ENCODE data around the gene NRL. TPM values are rescaled to one million over a fixed set of nuclear protein-coding genes. Genes with fewer than 3 reads are reported as not detected.

The NRL gene
- total RNA-seq, 4 donors from 2014 or later, result 2.1 to 11.7 (median 8.4) TPM

GRCh38 chr14:24076302-24076601, 38.5 kb downstream of the NRL start:
- TF ChIP-seq, protein P1, sequence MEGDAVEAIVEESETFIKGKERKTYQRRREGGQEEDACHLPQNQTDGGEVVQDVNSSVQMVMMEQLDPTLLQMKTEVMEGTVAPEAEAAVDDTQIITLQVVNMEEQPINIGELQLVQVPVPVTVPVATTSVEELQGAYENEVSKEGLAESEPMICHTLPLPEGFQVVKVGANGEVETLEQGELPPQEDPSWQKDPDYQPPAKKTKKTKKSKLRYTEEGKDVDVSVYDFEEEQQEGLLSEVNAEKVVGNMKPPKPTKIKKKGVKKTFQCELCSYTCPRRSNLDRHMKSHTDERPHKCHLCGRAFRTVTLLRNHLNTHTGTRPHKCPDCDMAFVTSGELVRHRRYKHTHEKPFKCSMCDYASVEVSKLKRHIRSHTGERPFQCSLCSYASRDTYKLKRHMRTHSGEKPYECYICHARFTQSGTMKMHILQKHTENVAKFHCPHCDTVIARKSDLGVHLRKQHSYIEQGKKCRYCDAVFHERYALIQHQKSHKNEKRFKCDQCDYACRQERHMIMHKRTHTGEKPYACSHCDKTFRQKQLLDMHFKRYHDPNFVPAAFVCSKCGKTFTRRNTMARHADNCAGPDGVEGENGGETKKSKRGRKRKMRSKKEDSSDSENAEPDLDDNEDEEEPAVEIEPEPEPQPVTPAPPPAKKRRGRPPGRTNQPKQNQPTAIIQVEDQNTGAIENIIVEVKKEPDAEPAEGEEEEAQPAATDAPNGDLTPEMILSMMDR (IDR thresholded peaks at IDR 0.05), result no peak
- TF ChIP-seq POLR2A (IDR thresholded peaks at IDR 0.05), result no peak
- Histone ChIP-seq H3K27me3 (no peaks in the 10 kb centered on the region), H3K36me3 (no peaks in the 10 kb centered on the region), H3K9me3 (no peaks in the 10 kb centered on the region), H3K27ac (no peak overlapping the region), H3K4me1 (peaks cover 19 to 25% of the 10 kb centered on the region in 2 donors), H3K4me3 (replicated peaks in 1 of 3) (no peak overlapping the region)
- intact Hi-C loops (cut with DNase I), result no loop called here
- DNase-seq, result no peak
- WGBS, 2 donors, result 85 to 93% methylated on average over 10 of the region's 10 CpGs

DNA sequence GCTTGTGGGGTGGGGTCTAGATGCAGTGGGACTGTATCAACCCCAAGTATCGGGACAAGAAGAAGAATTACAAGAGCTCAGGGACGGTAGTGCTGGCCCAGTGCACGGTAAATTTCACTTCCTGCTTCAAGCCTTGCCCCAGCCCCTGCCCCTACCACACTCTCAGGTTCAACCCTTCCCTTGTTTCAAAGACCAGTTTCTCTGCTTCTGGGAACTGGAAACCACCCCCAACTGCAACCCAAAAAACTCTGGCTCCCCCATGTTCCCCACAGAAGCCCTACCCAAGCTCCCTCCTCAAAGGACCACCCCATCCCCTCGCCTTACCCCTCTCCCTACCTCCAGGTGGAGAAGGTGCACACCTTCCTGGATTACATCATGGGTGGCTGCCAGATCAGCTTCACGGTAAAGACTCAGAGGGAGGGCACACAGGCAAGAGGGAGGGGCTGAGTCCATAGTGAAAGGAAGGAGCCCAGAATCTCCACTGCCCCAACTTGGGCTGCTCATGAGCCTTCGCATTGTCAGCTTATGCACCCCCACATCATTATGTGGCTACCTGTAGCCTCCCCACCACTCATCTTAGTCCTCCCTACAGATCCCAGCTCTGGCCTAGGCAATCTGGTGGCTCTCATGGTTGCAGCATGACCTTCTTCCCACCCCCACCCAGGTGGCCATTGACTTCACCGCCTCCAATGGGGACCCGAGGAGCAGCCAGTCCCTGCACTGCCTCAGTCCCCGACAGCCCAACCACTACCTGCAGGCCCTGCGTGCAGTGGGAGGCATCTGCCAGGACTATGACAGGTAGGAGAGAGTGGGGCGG, 39.1 kb downstream of the NRL start:
- H3K4me3 ChIP-seq (replicated peaks in 1 of 3), result no peak overlapping the region
- DNase-seq, result no peak
- no peaks in the 10 kb centered on the region for H3K36me3 ChIP-seq
- 71 to 74% methylated on average over 11 of the region's 11 CpGs for WGBS, 2 donors
- H3K27ac ChIP-seq, result no peak overlapping the region
- TF ChIP-seq, protein P1 (IDR thresholded peaks at IDR 0.05), result no peak
- TF ChIP-seq POLR2A (IDR thresholded peaks at IDR 0.05), result no peak
- intact Hi-C loops (cut with DNase I), result no loop called here
- peaks cover 17 to 23% of the 10 kb centered on the region in 2 donors for H3K4me1 ChIP-seq
- H3K9me3 ChIP-seq, result no peaks in the 10 kb centered on the region
- no peaks in the 10 kb centered on the region for H3K27me3 ChIP-seq

GRCh38 chr14:24074625-24075484, 39.9 kb downstream of the NRL start:
- intact Hi-C loops (cut with DNase I), result no loop called here
- Histone ChIP-seq H3K9me3 (no peaks in the 10 kb centered on the region), H3K27ac (no peak overlapping the region), H3K4me3 (replicated peaks in 1 of 3) (no peak overlapping the region), H3K27me3 (no peaks in the 10 kb centered on the region), H3K4me1 (peaks cover 12 to 18% of the 10 kb centered on the region in 2 donors), H3K36me3 (no peaks in the 10 kb centered on the region)
- 77 to 87% methylated on average over 11 of the region's 11 CpGs for WGBS, 2 donors
- DNase-seq, result no peak
- no peak for TF ChIP-seq POLR2A (IDR thresholded peaks at IDR 0.05)
- TF ChIP-seq, protein P1 (IDR thresholded peaks at IDR 0.05), result no peak

GRCh38 chr14:24072881-24073877, 41.6 kb downstream of the NRL start:
- no peaks in the 10 kb centered on the region for H3K36me3 ChIP-seq
- no peaks in the 10 kb centered on the region for H3K9me3 ChIP-seq
- intact Hi-C loops (cut with DNase I), result no loop called here
- TF ChIP-seq POLR2A (IDR thresholded peaks at IDR 0.05), result no peak
- TF ChIP-seq, protein P1 (IDR thresholded peaks at IDR 0.05), result no peak
- peaks cover 12 to 18% of the 10 kb centered on the region in 2 donors for H3K4me1 ChIP-seq
- no peak overlapping the region for H3K4me3 ChIP-seq (replicated peaks in 1 of 3)
- no peaks in the 10 kb centered on the region for H3K27me3 ChIP-seq
- 73 to 74% methylated on average over 23 to 24 of the region's 26 CpGs for WGBS, 2 donors
- DNase-seq, result peak; percentile 35 to 58
- peak overlapping the region in 1 of 3 donors; percentile 49 for H3K27ac ChIP-seq
